ENCODE data around the gene ARSA. TPM values are rescaled to one million over a fixed set of nuclear protein-coding genes. Genes with fewer than 3 reads are reported as not detected.

Gene ARSA
- total RNA-seq, 1 experiment from 2014 or later, result 10.3 TPM

DNA sequence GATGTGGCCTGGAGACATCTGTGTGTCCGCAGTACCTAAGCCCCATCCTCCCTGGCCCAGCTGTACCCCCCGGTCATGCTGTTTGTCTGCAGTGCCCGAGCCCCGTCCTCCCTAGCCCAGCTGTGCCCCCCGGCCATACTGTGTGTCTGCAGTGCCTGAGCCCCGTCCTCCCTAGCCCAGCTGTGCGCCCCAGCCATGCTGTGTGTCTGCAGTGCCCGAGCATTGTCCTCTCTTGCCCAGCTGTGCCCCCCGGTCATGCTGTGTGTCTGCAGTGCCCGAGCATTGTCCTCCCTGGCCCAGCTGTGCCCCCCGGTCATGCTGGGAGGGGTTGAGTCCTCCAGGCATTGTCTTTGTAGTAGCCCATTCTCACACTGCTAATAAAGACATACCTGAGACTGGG is 7.6 kb upstream of the ARSA start:
- 0 out of 2 replicates have a peak overlapping the region, but pooled peaks have one; percentile 47 for H3K14ac ChIP-seq (ENCODE audit: insufficient read depth, low read length)
- no peak overlapping the region for H3K9ac ChIP-seq (ENCODE audit: extremely low read depth, insufficient read length, low read length)
- no CpG with 5 or more reads among the region's 11 CpGs for WGBS (ENCODE audit: extremely low coverage, insufficient read length, low lambda C conversion rate)
- peak overlapping the region; percentile 34 for H3K23ac ChIP-seq (ENCODE audit: insufficient read length, low read depth, low read length)
- H4K91ac ChIP-seq (ENCODE audit: insufficient read length, low read depth, low read length), result no peak overlapping the region
- H3K4me1 ChIP-seq (ENCODE audit: insufficient read depth, low read length), result no peaks in the 10 kb centered on the region
- H4K20me1 ChIP-seq (ENCODE audit: control insufficient read depth, insufficient read depth, insufficient read length), result no peaks in the 10 kb centered on the region
- no peaks in the 10 kb centered on the region; the same call in 1 of the 2 replicates for H3K27me3 ChIP-seq (ENCODE audit: insufficient read depth, low read length)
- no peak overlapping the region for H3K56ac ChIP-seq (ENCODE audit: insufficient read length, low read depth, low read length)
- no peak overlapping the region for H3K4ac ChIP-seq (ENCODE audit: low read depth, low read length)
- no peaks in the 10 kb centered on the region for H3K79me2 ChIP-seq (ENCODE audit: insufficient read depth, low read length)
- no peak overlapping the region for H2BK15ac ChIP-seq (ENCODE audit: low read depth, low read length)
- H2BK12ac ChIP-seq (ENCODE audit: insufficient read length, low read depth, low read length), result no peak overlapping the region
- Mint-ChIP-seq H3K27me3 (ENCODE audit: low read depth) (peaks cover 21% of the 10 kb centered on the region), H3K36me3 (ENCODE audit: insufficient read depth in 1 of 3, low read depth in 3 of 3) (no peaks in the 10 kb centered on the region; a peak in 1 of 7 replicates), H3K4me3 (no peak overlapping the region; a peak in 1 of 5 replicates), H3K9me3 (no peaks in the 10 kb centered on the region), H3K27ac (0 out of 7 replicates have a peak overlapping the region, but pooled peaks of 1 of the 3 experiments have one; percentile 0), H3K4me1 (peaks cover 15 to 16% of the 10 kb centered on the region in 2 experiments)
- H3K9me3 ChIP-seq (ENCODE audit: control insufficient read depth, low read depth, low read length), result no peaks in the 10 kb centered on the region
- DNase-seq, result no peak
- no peak overlapping the region for H3T11ph ChIP-seq (ENCODE audit: low read length)
- H2BK20ac ChIP-seq (ENCODE audit: low read depth, low read length, poor library complexity, severe bottlenecking), result no peak overlapping the region
- no peak overlapping the region for H4K5ac ChIP-seq (ENCODE audit: insufficient read length, low read depth, low read length)
- H2BK120ac ChIP-seq (ENCODE audit: low read depth, low read length, poor library complexity, severe bottlenecking), result no peak overlapping the region
- H2AFZ ChIP-seq (ENCODE audit: low read length), result no peak overlapping the region
- H3K18ac ChIP-seq (ENCODE audit: insufficient read length, low read depth, low read length), result no peak overlapping the region
- no peak overlapping the region for H4K8ac ChIP-seq (replicated peaks; ENCODE audit: insufficient read length, low read depth, low read length)
- H3K27ac ChIP-seq (ENCODE audit: insufficient read length, low read depth, low read length), result no peak overlapping the region
- no peak overlapping the region for H2BK5ac ChIP-seq (ENCODE audit: insufficient read length, low read length)
- H2AK5ac ChIP-seq (ENCODE audit: insufficient read length, low read length), result no peak overlapping the region
- no peaks in the 10 kb centered on the region for H3K79me1 ChIP-seq (ENCODE audit: insufficient read depth, low read depth, low read length, poor library complexity, severe bottlenecking)
- no peaks in the 10 kb centered on the region for H3K23me2 ChIP-seq (ENCODE audit: insufficient read length, low read depth, low read length, poor library complexity, severe bottlenecking)
- TF ChIP-seq, protein P1, sequence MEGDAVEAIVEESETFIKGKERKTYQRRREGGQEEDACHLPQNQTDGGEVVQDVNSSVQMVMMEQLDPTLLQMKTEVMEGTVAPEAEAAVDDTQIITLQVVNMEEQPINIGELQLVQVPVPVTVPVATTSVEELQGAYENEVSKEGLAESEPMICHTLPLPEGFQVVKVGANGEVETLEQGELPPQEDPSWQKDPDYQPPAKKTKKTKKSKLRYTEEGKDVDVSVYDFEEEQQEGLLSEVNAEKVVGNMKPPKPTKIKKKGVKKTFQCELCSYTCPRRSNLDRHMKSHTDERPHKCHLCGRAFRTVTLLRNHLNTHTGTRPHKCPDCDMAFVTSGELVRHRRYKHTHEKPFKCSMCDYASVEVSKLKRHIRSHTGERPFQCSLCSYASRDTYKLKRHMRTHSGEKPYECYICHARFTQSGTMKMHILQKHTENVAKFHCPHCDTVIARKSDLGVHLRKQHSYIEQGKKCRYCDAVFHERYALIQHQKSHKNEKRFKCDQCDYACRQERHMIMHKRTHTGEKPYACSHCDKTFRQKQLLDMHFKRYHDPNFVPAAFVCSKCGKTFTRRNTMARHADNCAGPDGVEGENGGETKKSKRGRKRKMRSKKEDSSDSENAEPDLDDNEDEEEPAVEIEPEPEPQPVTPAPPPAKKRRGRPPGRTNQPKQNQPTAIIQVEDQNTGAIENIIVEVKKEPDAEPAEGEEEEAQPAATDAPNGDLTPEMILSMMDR (conservative IDR thresholded peaks at IDR 0.05), result no peak
- H3K4me2 ChIP-seq (ENCODE audit: insufficient read depth, insufficient read length, low read length), result no peak overlapping the region

Measured in H9 (cell line).